GM18909 (cell line): ENCODE results near the gene ARSB.
A peak's percentile ranks its signal among the peaks of the same experiment; 100 is the strongest.

ENCODE experiments used
- ATAC-seq: cut with Tn5 transposase; IDR thresholded peaks from one replicate; pipeline ENCODE4 v1.9.1; 2021; ENCODE audit warnings: mild to moderate bottlenecking; ENCODE audit not compliant: unreplicated experiment, poor library complexity

ARSB gene

GRCh38 chr5:78985116-78985724 lies at the start of gene ARSB:
ARSB (minus strand) TSS chr5:78985310; CDS start chr5:78985248, 62 bp downstream.
- ATAC-seq = peak; percentile 43

GRCh38 chr5:79032782-79033181 lies 47.7 kb upstream of the ARSB start:
- ATAC-seq = no peak

- ATAC-seq = no peak
These were observed 47.1 kb upstream of the ARSB start for GRCh38 chr5:79032031-79032695.

- ATAC-seq = no peak
These were observed 46.4 kb upstream of the ARSB start for GRCh38 chr5:79031485-79031867.

GRCh38 chr5:79030663-79031484 lies 45.8 kb upstream of the ARSB start:
- ATAC-seq = no peak

- ATAC-seq = no peak
These were observed 40.0 kb upstream of the ARSB start for GRCh38 chr5:79025054-79025472.

- no peak for ATAC-seq
These were observed 38.8 kb upstream of the ARSB start for GRCh38 chr5:79023947-79024346.

- ATAC-seq = no peak
These were observed 38.2 kb upstream of the ARSB start for GRCh38 chr5:79023348-79023747.

GRCh38 chr5:79022771-79023170 lies 37.7 kb upstream of the ARSB start:
- ATAC-seq = no peak

GRCh38 chr5:79021753-79022152 lies 36.6 kb upstream of the ARSB start:
- ATAC-seq = no peak

GRCh38 chr5:79020861-79021561 lies 35.9 kb upstream of the ARSB start:
- ATAC-seq = no peak

GRCh38 chr5:79014631-79015030 lies 29.5 kb upstream of the ARSB start:
- no peak for ATAC-seq

GRCh38 chr5:79011869-79012268 lies 26.8 kb upstream of the ARSB start:
- no peak for ATAC-seq

- no peak for ATAC-seq
These were observed 26.2 kb upstream of the ARSB start for GRCh38 chr5:79011219-79011836.

GRCh38 chr5:79008362-79008761 lies 23.3 kb upstream of the ARSB start:
- ATAC-seq = no peak

GRCh38 chr5:79007872-79008271 lies 22.8 kb upstream of the ARSB start:
- no peak for ATAC-seq

GRCh38 chr5:79005936-79006631 lies 21.0 kb upstream of the ARSB start:
- no peak for ATAC-seq

- no peak for ATAC-seq
These were observed 20.0 kb upstream of the ARSB start for GRCh38 chr5:79005151-79005550.

GRCh38 chr5:79002374-79002773 lies 17.3 kb upstream of the ARSB start:
- no peak for ATAC-seq

- no peak for ATAC-seq
These were observed 16.4 kb upstream of the ARSB start for GRCh38 chr5:79001471-79001870.
